ENCODE measurements around the gene KCTD10. TPM values are rescaled to one million over a fixed set of nuclear protein-coding genes. Genes with fewer than 3 reads are reported as not detected.
A peak's percentile ranks its signal among the peaks of the same experiment; 100 is the strongest.

Gene KCTD10
- total and polyA plus RNA-seq, 9 of the 15 experiments (the other 6 are each of a cell fraction or from before 2014, with no cell fraction given) = 1.9 to 37.5 (median 15.7) TPM

DNA sequence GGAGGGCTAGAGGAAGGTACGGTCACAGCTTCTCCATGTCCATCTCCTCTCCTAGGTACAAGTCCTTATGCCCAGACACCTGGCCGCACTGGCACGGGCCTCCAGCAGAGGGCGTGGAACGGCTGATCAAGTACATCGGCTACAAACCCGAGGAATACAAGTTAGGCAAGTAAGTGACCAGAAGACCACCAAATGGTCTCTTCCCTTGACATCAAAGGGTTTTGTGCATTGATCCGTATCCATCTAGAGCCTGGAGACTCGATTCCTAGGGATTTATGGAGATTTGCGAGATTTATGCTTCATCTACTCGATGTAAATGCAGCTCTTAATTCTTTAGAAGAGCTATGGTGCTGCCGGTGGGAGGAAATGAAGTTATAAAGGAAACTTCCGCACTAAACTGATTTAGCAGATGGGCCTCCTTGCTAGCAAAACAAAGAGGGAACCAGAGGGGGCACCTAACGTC lies 44.2 kb downstream of the KCTD10 start:
- POLR2A ChIA-PET = interaction anchor here (1.2 to 1.3 kb wide), 2 partner anchors 29 to 41 kb away, joined by 3 read pairs; no protein-coding TSS in a partner anchor
- Histone ChIP-seq H3K4me3 (no peak overlapping the region), H3K9me1 (ENCODE audit: control insufficient read depth, insufficient read depth, low read length) (no peaks in the 10 kb centered on the region), H3K9ac (ENCODE audit: insufficient read depth in 1 of 2, low read depth in 2 of 2, low read length in 2 of 2) (no peak overlapping the region), H3K27me3 (ENCODE audit: control insufficient read depth in 2 of 2, insufficient read depth in 2 of 2, low read length in 2 of 2) (peaks cover 16 to 35% of the 10 kb centered on the region in 2 experiments; a peak in 4 of 5 replicates), H3K4me2 (ENCODE audit: insufficient read depth, low read length) (no peak overlapping the region; the same call in 1 of the 2 replicates), H3K4me1 (replicated peaks in 1 of 2; ENCODE audit: control insufficient read depth in 2 of 2, insufficient read depth in 2 of 2, low read length in 2 of 2) (no peaks in the 10 kb centered on the region; a peak in 2 of 5 replicates), H3K79me2 (ENCODE audit: control insufficient read depth, insufficient read depth, low read length) (no peaks in the 10 kb centered on the region), H3K9me3 (replicated peaks; ENCODE audit: control insufficient read depth, insufficient read depth, low read depth, low read length) (no peaks in the 10 kb centered on the region), H3K27ac (ENCODE audit: extremely low read depth, low read depth, low read length) (no peak overlapping the region), H2AFZ (ENCODE audit: low read depth, low read length) (peak overlapping the region; percentile 62; the same call in 1 of the 2 replicates), H4K20me1 (replicated peaks; ENCODE audit: control insufficient read depth, insufficient read depth, low read length) (0 out of 2 replicates have a peak, but pooled peaks cover 3% of the 10 kb centered on the region), H3K36me3 (ENCODE audit: control insufficient read depth, insufficient read depth, low read length) (no peaks in the 10 kb centered on the region)
- DNase-seq (ENCODE audit: extremely low read depth in 1 of 4, low spot score in 3 of 4) (peak; percentile 58 to 85 (median 68)), FAIRE-seq (peak; percentile 86), ATAC-seq (peak; percentile 88)
- CTCF ChIA-PET (ENCODE audit: low intra/inter-chr PET ratio) = interaction anchor here (0.6 kb wide), 1 partner anchor 467 kb away, joined by 3 read pairs; the partner anchor contains the start of gene TCHP
- no TSS peak for BruUV-seq (replicated peaks)
- in situ Hi-C loops (cut with MboI) (loop anchor here (5.0 kb wide), 1 partner anchor 339 kb away; no protein-coding TSS in a partner anchor), intact Hi-C loops (cut with micrococcal nuclease) (loop anchor here (5.0 kb wide), 1 partner anchor 44 kb away; the partner anchor contains the start of genes KCTD10 and UBE3B)
- WGBS (ENCODE audit: insufficient coverage, low coverage, missing lambda C conversion rate) = 14% methylated on average over 13 of the region's 14 CpGs
- TF ChIP-seq TFAM (CRISPR knock-in tag; conservative IDR thresholded peaks at IDR 0.05) = no peak
- no peak for TF ChIP-seq ZNF41 (CRISPR knock-in tag; conservative IDR thresholded peaks at IDR 0.05)
- TF ChIP-seq, protein P1, sequence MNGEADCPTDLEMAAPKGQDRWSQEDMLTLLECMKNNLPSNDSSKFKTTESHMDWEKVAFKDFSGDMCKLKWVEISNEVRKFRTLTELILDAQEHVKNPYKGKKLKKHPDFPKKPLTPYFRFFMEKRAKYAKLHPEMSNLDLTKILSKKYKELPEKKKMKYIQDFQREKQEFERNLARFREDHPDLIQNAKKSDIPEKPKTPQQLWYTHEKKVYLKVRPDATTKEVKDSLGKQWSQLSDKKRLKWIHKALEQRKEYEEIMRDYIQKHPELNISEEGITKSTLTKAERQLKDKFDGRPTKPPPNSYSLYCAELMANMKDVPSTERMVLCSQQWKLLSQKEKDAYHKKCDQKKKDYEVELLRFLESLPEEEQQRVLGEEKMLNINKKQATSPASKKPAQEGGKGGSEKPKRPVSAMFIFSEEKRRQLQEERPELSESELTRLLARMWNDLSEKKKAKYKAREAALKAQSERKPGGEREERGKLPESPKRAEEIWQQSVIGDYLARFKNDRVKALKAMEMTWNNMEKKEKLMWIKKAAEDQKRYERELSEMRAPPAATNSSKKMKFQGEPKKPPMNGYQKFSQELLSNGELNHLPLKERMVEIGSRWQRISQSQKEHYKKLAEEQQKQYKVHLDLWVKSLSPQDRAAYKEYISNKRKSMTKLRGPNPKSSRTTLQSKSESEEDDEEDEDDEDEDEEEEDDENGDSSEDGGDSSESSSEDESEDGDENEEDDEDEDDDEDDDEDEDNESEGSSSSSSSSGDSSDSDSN (IDR thresholded peaks at IDR 0.05; ENCODE audit: borderline replicate concordance in 1 of 2, low read depth in 2 of 2, low read length in 2 of 2) = no peak
- peak; percentile 26; the same call in 1 of the 2 replicates for TF ChIP-seq RB1 (IDR thresholded peaks at IDR 0.05; ENCODE audit: low read depth)
- TF ChIP-seq, protein P2, sequence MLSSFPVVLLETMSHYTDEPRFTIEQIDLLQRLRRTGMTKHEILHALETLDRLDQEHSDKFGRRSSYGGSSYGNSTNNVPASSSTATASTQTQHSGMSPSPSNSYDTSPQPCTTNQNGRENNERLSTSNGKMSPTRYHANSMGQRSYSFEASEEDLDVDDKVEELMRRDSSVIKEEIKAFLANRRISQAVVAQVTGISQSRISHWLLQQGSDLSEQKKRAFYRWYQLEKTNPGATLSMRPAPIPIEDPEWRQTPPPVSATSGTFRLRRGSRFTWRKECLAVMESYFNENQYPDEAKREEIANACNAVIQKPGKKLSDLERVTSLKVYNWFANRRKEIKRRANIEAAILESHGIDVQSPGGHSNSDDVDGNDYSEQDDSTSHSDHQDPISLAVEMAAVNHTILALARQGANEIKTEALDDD (IDR thresholded peaks at IDR 0.05) = no peak; the same call in 1 of the 2 replicates
- TF ChIP-seq FOXJ2 (tag; IDR thresholded peaks at IDR 0.05) = no peak
- TF ChIP-seq, protein P3, sequence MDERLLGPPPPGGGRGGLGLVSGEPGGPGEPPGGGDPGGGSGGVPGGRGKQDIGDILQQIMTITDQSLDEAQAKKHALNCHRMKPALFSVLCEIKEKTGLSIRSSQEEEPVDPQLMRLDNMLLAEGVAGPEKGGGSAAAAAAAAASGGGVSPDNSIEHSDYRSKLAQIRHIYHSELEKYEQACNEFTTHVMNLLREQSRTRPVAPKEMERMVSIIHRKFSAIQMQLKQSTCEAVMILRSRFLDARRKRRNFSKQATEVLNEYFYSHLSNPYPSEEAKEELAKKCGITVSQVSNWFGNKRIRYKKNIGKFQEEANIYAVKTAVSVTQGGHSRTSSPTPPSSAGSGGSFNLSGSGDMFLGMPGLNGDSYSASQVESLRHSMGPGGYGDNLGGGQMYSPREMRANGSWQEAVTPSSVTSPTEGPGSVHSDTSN (CRISPR knock-in tag; IDR thresholded peaks at IDR 0.05; ENCODE audit: low read depth) = no peak
- TF ChIP-seq, protein P3 (tag; conservative IDR thresholded peaks at IDR 0.05; ENCODE audit: low read depth) = no peak
- TF ChIP-seq BRCA1 (IDR thresholded peaks at IDR 0.05) = no peak
- TF ChIP-seq BRCA1 (CRISPR knock-in tag; IDR thresholded peaks at IDR 0.05) = no peak
- peak; percentile 69 for TF ChIP-seq SMC3 (conservative IDR thresholded peaks at IDR 0.05; ENCODE audit: insufficient read depth, low read depth, low read length)
- TF ChIP-seq ZNF124 (CRISPR knock-in tag; IDR thresholded peaks at IDR 0.05) = no peak
- TF ChIP-seq, protein P4, sequence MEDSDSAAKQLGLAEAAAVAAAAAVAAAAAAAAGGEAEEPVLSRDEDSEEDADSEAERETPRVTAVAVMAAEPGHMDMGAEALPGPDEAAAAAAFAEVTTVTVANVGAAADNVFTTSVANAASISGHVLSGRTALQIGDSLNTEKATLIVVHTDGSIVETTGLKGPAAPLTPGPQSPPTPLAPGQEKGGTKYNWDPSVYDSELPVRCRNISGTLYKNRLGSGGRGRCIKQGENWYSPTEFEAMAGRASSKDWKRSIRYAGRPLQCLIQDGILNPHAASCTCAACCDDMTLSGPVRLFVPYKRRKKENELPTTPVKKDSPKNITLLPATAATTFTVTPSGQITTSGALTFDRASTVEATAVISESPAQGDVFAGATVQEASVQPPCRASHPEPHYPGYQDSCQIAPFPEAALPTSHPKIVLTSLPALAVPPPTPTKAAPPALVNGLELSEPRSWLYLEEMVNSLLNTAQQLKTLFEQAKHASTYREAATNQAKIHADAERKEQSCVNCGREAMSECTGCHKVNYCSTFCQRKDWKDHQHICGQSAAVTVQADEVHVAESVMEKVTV (CRISPR knock-in tag; IDR thresholded peaks at IDR 0.05) = 0 out of 2 replicates have a peak, but pooled peaks have one; percentile 22
- TF ChIP-seq BACH1 (tag; IDR thresholded peaks at IDR 0.05) = no peak
- TF ChIP-seq SRSF7 (optimal IDR thresholded peaks at IDR 0.05; ENCODE audit: low read depth, low read length) = no peak
